ENCODE results near the gene MKNK2. TPM values are rescaled to one million over a fixed set of nuclear protein-coding genes. Genes with fewer than 3 reads are reported as not detected.
A peak's percentile ranks its signal among the peaks of the same experiment; 100 is the strongest.

The MKNK2 gene
- total RNA-seq, 2 donors from 2014 or later, result 242 to 319 TPM

DNA sequence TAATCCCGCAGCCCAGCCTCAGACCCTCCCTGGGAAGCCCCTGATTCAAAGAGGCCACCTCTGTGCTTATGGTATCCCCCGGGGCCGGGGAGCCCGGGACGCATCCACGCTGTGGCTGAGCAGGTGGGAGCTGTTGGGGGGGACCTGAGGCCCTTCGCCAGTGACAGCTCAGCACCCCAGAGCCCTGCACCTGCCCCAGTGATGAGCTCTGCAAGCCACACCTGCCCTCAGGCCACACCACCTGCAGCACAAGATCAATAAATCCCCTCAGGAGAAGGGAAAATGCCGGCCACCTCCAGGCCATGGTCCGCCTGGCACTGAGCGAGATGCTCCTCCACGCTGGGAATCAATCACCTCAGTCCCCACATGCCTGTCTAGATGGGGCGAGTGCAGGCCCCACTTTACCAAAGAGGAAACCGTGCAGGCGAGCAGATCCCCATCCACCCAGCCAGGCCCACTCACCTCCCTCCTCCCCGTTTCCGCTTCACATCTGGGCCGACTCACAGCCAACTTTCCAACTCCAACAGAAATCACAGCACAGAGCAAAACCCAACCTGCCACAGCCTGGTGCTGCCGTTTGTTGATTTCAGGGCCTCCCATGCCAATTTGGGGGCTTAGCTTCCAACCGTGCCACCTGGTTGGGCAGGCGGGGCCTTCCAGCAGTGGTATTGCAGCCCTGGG is 32.3 kb upstream of the MKNK2 start:
- peak; percentile 18 for ATAC-seq
- DNase-seq, result no peak
- intact Hi-C loops (cut with DNase I, micrococcal nuclease), result loop anchor here in 1 of 2 donors (10.0 kb wide), 1 partner anchor 149 kb away; no protein-coding TSS in a partner anchor

DNA sequence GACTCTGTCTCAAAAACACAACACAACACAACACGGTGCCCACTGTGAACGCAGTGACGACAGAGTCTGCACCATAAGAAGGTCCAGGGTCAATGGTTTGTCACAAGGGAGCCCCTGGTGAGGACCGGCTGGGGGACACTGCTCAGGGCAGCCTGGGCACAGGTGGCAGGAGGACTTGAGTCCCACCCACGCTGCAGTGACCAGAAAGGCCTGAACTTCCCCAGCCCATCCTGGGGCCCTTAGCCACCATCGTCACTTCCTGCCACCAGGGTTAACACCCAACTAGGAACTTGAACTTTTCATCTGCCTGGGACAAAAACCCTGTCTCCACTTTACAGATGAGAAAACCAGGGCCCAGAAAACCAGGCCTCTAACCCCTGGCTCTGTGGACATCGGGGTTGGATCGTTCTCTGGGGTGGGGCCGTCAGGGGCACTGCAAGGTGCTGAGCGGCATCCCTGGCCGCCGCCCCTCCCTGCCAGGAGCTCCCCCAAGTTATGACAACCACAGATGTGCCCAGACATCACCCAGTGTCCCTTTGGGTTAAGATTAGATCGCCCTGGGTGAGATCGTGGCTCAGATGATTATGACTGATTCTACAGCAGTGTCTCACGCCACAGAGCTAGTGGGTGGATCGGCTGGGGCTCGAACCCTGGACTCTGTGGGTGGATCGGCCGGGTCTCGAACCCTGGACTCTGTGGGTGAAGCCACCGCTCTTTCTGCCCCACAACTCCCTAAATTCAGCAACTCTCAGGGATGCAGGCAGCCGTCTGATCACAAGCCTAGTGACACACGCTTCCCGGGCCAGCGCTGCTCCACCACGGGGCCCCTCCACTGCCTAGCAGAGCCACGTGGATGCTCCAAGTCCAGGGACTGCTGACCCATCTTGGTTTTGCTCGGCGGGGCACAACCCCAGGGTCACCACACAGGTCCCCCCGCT is 31.1 kb upstream of the MKNK2 start:
- no peak for DNase-seq
- ATAC-seq, result peak; percentile 15
- intact Hi-C loops (cut with DNase I, micrococcal nuclease), result loop anchor here in 1 of 2 donors (10.0 kb wide), 1 partner anchor 147 kb away; no protein-coding TSS in a partner anchor

DNA sequence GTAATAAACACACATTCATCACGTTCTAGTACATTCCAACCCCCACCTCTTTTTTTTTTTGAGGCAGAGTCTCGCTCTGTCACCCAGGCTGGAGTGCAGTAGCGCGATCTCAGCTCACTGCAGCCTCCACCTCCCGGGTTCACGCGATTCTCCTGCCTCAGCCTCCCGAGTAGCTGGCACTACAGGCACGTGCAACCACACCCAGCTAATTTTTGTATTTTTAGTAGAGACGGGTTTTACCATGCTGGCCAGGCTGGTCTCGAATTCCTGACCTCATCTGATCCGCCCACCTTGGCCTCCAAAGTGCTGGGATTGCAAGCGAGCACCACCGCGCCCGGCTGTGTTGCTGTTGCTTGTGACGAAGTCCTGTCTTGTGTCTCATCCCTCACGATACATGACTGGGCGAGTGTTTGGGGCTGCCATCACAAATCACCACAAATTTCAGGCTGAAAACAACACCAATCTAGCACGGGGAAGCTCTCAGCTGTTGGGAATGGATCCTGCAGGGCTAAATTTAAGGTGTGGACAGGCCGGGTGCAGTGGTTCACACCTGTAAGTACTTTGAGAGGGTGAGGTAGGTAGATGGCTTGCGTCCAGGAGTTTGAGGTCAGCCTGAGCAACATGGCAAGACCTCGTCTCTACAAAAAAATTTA is 29.4 kb upstream of the MKNK2 start:
- DNase-seq (no peak), ATAC-seq (no peak)
- intact Hi-C loops (cut with DNase I, micrococcal nuclease), result loop anchor here in 1 of 2 donors (10.0 kb wide), 1 partner anchor 146 kb away; no protein-coding TSS in a partner anchor

DNA sequence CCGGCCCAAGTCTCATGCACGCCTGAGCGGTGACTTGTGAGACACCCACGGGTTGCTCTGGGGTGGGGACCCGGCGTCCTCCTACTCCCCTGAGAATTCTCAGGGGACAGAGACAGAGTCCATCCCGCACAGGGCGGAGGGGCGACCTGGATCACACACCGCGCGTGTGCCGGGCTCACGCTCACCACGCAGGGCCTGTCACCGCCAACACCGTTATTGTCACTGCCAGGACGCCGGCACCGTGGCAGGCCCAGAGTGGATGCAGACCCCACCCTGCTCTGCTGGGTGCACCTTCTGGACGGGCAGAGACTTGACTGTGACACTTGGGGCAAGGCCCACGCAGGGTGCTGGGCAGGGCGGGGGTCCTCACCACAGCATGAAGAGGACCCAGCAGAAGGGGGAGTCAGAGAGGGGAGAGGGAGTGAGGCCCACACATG is 28.8 kb upstream of the MKNK2 start:
- DNase-seq (no peak), ATAC-seq (no peak)
- intact Hi-C loops (cut with DNase I, micrococcal nuclease), result loop anchor here in 1 of 2 donors (10.0 kb wide), 1 partner anchor 145 kb away; no protein-coding TSS in a partner anchor

DNA sequence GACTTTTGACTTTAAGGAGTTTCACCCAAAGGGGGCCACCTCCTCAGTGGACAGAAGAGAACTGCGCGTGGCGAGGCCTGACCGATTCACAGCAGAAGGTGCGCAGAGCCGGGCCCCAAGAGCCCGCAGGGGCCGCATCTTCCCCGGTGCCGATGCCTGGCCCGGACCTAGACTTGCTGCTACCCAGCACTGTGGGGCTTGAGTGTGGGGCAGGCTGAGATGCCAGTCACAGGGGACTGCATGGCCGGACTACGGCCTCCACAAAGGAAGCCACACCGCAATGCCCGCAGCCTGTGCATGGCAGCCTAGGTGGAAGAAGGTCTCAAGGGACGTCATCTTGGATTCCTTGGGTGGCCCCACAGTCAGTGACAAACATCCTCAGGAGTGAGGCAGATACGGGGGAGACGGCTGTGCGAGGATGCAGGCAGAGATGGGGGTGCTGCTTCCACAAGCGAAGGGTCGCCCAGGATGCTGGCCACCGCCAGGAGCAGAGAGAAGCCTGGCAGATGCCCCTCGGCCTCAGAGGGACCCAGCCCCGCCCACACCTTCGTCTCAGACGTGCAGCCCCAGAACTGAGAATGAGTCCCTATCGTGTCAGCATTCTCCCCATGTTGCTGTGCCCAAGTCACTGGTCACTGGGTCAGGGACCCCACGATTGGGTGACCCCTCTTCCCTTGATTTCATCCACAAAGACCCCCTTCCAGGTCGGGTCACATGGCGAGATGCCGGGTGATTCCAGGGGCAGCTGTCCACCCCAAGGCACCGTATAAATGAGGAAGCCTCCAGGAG is 28.2 kb upstream of the MKNK2 start:
- intact Hi-C loops (cut with DNase I, micrococcal nuclease), result no loop called here
- DNase-seq (no peak), ATAC-seq (no peak)

DNA sequence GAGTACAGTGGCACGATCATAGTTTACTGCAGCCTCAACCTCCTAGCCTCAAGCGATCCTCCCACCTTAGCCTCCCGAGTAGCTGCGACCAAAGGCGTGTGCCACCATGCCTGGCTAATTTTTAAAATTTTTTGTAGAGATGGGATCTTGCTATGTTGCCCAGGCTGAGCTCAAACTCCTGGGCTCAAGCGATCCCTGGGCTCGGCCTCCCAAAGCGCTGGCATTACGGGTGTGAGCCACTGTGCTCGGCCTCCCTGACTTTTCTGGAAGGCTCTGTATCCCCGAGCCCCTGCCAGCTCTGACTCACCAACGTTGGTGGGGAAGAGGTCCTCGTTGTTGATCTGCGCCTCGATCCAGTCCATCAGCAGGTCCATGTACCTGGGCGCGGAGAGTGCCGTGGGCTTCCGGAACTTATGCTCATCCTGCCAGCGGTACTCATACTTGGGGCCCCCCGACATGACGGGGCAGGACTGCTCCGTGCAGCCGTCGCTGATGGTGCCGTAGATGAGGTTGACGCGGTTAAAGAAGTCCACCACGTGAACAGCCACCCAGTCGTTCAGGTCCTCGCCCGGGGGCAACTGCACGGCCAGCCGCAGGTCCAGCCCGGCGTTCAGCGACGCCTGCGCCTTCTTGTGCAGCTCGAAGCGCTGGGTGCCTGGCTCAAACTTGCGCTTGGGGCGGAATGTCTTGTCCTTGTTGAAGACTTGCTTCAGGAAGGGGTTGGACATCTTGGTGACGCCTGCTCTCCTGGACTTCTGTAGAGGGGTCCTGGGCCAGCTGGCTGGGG is 27.0 kb upstream of the MKNK2 start:
- intact Hi-C loops (cut with DNase I, micrococcal nuclease), result no loop called here
- DNase-seq (no peak), ATAC-seq (no peak)

DNA sequence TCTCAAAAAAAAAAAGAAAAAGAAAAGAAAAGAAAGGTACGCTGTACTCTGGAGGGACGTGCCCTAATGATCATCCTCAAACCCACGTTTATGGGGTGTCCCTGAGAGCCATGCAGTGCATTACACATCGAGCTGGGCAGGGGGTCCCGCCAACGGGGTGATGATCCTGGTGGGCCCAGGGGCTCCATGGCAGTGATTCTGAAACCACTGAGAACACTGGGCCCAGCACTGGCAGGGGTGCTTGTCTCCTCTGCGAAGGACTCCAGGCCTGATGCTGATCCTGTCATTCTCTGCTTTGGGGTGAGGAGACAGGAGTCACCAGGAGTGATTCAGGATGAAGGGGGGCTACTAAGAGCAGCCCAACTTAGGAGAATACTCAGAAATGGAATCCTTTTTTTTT is 26.4 kb upstream of the MKNK2 start:
- intact Hi-C loops (cut with DNase I, micrococcal nuclease), result no loop called here
- no peak for DNase-seq
- ATAC-seq, result no peak

DNA sequence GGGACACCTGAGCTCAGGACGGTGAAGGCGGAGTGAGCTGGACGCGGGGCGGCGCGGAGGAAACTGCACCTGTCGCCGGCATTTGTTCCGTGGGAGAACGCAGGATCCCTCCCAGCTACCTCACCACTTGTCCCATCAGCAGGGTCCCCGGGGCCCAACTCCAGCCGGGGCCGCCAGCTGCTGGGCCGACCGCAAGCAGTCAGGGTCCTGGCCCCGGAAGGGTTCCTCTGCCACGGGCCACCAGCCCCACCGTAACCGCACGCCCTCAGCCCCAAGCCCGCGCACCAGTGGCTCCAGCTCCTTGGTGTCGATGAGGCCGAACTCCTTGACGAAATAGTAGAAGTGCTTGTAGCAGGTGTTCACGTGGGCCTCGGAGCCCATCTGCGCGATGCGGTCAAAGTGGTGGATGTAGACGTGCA is 25.5 kb upstream of the MKNK2 start:
- intact Hi-C loops (cut with DNase I, micrococcal nuclease), result no loop called here
- ATAC-seq (no peak), DNase-seq (no peak)

DNA sequence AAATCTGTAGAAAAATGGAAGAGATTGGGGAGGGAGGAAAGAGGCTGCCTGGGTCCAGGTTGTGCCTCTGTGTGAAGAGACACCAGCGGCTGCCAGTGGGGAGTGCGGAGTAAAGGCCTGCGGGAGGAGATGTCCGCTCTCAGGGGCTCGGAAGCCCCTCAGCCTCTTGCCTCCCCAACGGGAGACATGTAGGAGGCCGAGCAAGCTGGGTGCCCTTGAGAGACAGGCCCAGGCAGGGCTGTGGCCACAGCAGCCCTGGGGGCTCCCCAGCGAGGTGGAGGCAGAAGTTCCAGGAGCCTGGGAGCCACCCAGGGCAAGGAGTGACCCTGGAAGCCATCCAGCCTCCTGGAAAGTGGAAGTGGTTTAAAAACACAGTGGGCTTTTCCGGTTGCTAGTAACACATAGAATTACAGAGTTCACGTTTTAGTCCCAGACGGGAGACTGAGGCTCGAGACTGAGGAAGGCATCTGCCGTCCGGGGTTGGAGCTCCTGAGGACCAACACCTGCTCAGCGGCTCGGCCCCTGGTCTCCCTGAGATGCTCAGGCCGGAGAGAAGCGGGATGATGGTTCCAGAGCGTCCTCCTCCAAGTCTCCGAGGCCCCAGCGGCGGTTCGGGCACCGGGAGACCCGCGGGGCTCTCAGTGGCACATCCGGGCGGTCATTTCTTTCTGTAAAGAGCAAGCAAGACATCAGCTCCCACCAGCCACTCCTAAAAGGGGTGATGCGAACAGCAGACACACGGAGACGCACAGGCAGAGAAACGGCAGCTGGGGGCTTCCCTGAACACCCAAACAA is 21.9 kb upstream of the MKNK2 start:
- DNase-seq (no peak), ATAC-seq (no peak)
- intact Hi-C loops (cut with DNase I, micrococcal nuclease), result no loop called here

DNA sequence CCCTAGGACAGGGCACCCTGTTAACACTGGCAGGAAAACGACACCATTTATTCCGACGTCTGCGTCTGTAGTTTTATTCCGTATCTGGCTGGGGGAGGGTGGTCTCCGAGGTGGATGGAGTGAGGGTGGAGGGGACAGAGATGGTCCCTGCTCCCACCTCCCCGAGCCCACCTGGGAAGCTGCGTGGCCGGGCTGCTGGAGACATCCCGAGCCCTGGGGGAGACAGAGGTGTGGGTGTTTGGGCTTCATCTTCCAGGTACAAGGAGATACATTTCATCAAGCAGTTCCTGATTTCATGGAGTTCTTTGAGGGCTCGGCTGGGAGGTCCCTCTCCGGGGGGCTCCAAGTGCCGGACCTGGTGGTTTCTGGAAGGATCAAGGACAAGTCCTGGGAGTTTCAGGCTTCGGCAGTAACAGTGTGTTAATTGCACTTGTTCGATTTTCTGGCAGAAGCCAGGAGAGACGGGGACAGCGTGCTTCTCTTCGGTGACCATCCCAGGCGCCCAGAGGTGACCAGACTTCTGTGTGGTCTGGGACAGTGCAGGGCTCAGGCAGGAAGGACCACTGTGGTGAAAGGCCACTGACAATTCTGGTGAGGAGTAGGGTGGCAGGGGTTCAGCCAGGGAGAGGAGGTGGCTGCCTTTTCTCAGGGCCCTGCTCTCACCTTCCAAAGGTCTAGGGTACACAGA is 20.1 kb upstream of the MKNK2 start:
- intact Hi-C loops (cut with DNase I, micrococcal nuclease), result no loop called here
- DNase-seq, result no peak
- ATAC-seq, result no peak

DNA sequence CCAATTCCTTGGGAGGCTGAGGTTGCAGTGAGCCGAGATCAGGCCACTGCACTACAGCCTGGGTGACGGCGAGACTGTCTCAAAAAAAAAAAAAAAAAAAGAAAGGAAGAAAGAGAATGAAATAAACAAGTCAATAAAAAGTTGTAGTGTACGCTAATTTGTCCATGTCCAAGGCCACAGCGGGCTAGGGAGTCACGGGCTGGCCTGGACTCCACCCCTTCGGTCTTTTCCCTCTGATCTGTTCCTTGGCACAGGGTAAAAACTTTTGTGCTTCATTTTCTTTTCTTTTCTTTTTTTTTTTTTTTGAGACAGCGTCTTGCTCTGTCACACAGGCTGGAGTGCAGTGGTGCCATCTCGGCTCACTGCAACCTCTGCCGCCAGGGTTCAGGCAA is 19.4 kb upstream of the MKNK2 start:
- intact Hi-C loops (cut with DNase I, micrococcal nuclease), result no loop called here
- ATAC-seq (peak; percentile 69), DNase-seq (peak in 1 of 2 donors; percentile 55)

DNA sequence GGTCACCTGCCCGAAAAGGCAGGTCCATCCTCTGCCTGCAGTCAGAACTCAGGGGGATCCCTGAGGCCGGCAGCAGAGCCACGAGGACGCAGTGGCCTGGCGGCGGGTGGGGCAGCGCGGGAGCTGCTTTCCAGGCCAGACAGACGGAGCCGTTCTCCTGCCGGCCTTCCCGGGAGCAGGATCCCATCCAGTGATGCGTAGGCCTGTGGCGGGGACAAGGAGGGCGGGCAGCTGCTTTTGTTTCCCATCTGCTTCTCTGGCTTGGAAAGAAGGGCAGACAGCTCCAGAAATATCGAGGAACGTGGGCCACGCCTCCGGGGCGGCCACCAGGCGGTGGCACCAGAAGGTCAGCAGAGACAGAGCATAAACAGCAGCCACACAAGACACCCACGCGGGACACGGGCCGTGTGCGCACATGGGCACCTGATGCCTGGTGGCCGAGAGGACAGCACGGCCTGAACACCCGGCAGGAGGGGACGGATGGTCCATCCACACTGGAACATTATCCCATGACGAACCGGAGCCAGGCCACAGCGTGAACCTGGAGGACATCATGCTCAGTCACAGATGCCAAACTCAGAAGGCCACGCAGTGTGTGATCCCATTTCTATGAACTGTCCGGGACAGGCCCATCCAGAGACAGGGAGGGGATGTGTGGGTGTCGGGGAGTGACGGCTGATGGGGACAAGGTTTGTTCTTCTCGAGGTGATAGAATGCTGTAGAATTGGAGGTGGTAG is 13.9 kb upstream of the MKNK2 start:
- peak in 1 of 2 donors; percentile 42 for DNase-seq
- intact Hi-C loops (cut with DNase I, micrococcal nuclease), result no loop called here

DNA sequence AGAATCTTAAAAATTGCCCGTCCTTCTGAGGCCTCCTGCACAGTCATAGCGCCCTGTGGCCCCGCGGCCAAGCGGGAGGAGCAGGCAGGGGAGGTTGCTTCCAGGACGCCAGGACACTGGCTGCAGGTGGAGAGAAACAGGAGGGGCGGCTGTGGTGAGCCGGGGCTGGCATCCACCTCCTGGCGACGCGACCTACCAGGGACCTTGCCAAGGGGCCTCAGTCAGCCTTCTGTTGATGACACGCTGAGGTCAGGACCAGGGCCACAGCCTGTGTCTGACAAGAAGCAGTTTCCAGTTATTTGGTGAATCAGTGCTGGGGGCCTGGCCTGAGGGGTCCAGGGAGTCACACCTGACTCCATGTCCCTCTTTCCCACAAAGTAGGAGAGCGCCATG is 13.3 kb upstream of the MKNK2 start:
- intact Hi-C loops (cut with DNase I, micrococcal nuclease), result no loop called here
- DNase-seq, result peak in 1 of 2 donors; percentile 19
- ATAC-seq, result no peak

More for the DNA sequence above, 13.9 kb upstream of the MKNK2 start:
- no peak for ATAC-seq

DNA sequence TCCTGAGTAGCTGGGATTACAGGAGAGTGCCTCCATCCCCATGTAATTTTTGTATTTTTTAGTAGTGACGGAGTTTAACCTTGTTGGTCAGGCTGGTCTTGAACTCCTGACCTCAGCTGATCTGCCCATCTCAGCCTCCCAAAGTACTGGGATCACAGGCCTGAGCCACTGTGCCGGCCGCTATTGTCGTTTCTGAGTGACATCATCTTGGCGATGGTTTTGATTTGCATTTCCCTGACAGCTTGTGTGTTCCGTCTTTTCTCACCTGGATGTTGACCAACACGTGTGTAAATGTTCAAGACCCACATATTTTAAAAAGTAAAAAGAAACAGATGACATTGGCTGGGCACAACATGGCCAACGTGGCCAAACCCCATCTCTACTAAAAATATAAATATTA is 12.8 kb upstream of the MKNK2 start:
- intact Hi-C loops (cut with DNase I, micrococcal nuclease), result no loop called here
- no peak for DNase-seq
- no peak for ATAC-seq

DNA sequence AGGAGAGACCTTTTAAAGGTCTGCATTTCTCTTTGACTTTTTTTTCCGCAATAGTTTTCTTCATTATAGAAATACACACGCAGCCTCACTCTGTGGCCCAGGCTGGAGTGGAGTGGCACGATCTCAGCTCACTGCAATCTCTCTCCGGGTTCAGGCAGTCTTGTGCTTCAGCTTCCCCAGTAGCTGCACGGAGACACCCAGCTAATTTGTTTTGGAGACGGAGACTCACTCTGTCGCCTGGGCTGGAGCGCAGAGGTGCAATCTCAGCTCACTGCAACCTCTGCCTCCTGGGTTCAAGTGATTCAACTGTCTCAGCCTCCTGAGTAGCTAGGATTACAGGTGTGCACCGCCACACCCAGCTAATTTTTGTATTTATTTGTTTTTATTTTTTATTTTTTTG is 11.7 kb upstream of the MKNK2 start:
- intact Hi-C loops (cut with DNase I, micrococcal nuclease), result no loop called here
- DNase-seq (no peak), ATAC-seq (no peak)

DNA sequence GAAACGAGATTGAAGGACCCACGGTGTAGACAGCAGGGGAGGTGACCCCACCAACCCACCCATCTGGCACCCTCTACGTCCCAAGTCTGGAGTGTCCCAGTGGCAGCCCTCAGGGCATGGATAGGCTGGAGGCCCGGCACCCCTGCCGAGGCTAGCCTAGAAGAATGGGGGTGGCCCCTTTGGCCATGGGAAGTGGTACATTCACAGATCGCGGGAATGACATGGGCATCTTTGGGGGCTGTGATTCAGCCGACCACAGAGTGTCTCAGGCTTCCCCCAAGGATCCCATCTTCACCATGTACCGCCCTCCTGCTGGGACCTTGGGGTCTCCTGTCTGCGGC is 11.3 kb upstream of the MKNK2 start:
- ATAC-seq (no peak), DNase-seq (no peak)
- intact Hi-C loops (cut with DNase I, micrococcal nuclease), result no loop called here

Measured in left colon (tissue), 2 donors.